ENCODE results near the gene GNG4.
A peak's percentile ranks its signal among the peaks of the same experiment; 100 is the strongest.
"Not testable (repeated sequence)": the region's sequence is repeated elsewhere in the genome, so short reads cannot be mapped to it uniquely, and the experiment has no call there.

GNG4 gene

GRCh38 chr1:235625831-235626230, 23.8 kb downstream of the GNG4 start:
- DNase-seq (ENCODE audit: low read depth in 3 of 3), result no peak

DNA sequence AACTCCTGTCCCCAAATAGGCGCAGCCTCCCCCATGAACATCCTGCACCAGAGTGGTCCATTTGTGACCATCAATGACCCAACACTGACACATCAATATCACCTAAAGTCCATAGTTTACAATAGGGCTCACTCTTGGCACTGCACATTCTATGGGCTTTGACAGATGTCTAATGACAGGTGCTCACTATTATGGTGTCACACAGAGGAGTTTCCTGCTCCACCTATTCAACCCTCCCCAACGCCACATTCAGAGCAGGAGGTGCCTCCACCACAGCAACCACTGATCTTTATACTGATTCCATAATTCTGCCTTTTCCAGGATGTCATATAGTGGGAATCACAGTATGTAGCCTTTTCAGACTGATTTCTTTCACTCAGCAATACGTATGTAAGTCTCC, 24.2 kb downstream of the GNG4 start:
- no peak for DNase-seq (ENCODE audit: low read depth in 3 of 3)

- no peak for DNase-seq (ENCODE audit: low read depth in 3 of 3)
Measured at GRCh38 chr1:235624721-235625333, 24.8 kb downstream of the GNG4 start.

- no peak for DNase-seq (ENCODE audit: low read depth in 3 of 3)
Measured at GRCh38 chr1:235622936-235623779, 26.4 kb downstream of the GNG4 start.

- DNase-seq (ENCODE audit: low read depth in 3 of 3), result not testable (repeated sequence)
Measured at GRCh38 chr1:235619149-235619548, 30.4 kb downstream of the GNG4 start.

DNA sequence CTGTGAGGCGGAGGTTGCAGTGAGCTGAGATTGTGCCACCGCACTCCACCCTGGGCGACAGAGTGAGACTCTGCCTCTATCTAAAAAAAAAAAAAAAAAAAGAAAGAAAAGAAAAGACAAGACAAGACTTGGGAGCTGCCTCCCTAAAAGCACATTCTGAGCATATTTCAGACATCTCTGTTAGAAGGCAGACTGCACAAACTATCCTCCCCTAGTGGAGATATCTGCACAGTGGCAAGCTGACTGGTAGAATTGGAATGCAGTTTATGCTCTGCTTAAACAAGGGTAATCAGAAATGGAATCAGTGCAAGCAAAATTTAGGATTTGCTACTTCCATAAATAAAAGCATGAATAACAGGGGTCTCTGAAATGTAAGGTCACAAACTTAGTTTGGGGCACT, 31.8 kb downstream of the GNG4 start:
- DNase-seq (ENCODE audit: low read depth in 3 of 3), result no peak

- DNase-seq (ENCODE audit: low read depth in 3 of 3), result no peak
Measured at GRCh38 chr1:235617140-235617539, 32.4 kb downstream of the GNG4 start.

GRCh38 chr1:235614442-235614954, 35.1 kb downstream of the GNG4 start:
- no peak for DNase-seq (ENCODE audit: low read depth in 3 of 3)

DNA sequence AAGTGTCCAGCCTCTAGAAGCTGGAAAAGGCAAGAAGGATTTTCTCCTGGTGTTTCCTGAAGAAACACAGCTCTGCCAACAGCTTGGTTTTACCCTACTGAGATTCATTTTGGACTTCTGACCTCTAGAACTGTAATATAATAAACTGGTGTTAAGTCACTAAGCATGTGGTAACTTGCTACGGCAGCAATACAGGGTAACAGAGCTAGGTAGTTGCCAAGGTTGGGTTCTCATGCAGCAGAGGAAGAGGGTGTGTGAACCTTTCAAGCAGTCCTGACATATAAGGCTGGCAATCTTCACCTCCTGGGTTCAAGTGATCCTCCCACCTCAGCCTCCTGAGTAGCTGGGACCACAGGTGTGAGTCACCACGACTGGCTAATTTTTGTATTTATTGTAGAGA, 36.0 kb downstream of the GNG4 start:
- no peak for DNase-seq (ENCODE audit: low read depth in 3 of 3)

- DNase-seq (ENCODE audit: low read depth in 3 of 3), result no peak
Measured at GRCh38 chr1:235612761-235613160, 36.8 kb downstream of the GNG4 start.

GRCh38 chr1:235610157-235610556, 39.4 kb downstream of the GNG4 start:
- no peak for DNase-seq (ENCODE audit: low read depth in 3 of 3)

GRCh38 chr1:235608278-235608677, 41.3 kb downstream of the GNG4 start:
- no peak for DNase-seq (ENCODE audit: low read depth in 3 of 3)

GRCh38 chr1:235607284-235607683, 42.3 kb downstream of the GNG4 start:
- no peak for DNase-seq (ENCODE audit: low read depth in 3 of 3)

GRCh38 chr1:235601104-235601503, 48.5 kb downstream of the GNG4 start:
- peak in 1 of 3 experiments; percentile 15 for DNase-seq (ENCODE audit: low read depth in 3 of 3)

- no peak for DNase-seq (ENCODE audit: low read depth in 3 of 3)
Measured at GRCh38 chr1:235599536-235599935, 50.0 kb downstream of the GNG4 start.

DNA sequence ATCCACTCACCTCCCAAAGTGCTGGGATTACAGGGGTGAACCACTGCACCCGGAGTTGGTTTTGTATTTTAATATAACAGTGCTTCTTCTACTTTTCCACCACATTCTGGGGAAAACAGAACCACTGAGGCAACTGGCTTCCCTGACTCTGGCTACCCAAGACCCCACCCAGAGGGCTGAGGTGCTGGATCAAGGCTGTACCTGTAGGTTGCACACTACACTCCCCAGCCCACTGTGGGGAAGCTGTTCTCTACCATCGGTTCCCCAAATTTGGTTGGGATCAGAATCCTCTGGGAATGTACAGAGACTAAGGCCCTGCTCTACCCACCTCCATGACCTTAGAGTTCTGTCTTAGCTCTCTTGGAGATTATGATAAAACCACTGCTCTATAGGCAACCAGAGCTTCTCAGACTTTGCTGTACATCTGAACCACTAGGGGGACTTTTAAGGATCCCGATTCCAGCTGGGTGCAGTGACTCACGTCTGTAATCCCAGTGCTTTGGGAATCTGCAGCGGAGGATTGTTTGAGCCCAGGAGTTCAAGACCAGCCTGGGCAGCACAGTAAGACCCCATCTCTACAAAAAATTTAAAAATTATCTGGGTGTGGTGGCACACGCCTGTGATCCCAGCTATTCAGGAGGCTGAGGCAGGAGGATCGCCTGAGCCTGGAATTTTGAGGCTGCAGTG, 51.6 kb downstream of the GNG4 start:
- DNase-seq (ENCODE audit: low read depth in 3 of 3), result no peak

DNA sequence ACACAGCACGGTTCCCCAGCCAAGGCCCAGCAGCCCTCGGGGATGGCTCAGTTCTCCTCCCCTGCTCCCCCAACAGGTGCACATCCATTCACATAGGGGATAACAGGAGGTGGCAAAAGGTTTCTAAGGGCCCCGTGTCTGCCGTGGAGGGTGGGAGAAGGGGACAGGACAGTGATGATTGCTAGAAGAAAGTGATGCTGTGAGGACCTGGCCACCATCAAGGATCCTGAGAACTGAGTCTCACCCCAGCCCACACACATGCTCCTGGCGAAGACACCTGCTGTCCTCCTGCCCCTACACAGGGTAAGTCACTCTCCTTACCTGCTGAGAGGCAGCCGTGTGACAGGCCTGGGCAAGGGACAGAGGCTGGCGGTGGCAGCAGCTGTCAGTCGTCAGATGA, 54.5 kb downstream of the GNG4 start:
- DNase-seq (ENCODE audit: low read depth in 3 of 3), result no peak

- not testable (repeated sequence) for DNase-seq (ENCODE audit: low read depth in 3 of 3)
Measured at GRCh38 chr1:235594281-235594895, 55.2 kb downstream of the GNG4 start.

- DNase-seq (ENCODE audit: low read depth in 3 of 3), result no peak
Measured at GRCh38 chr1:235588916-235589515, 60.6 kb downstream of the GNG4 start.

- DNase-seq (ENCODE audit: low read depth in 3 of 3), result no peak
Measured at GRCh38 chr1:235588156-235588555, 61.4 kb downstream of the GNG4 start.

GRCh38 chr1:235586992-235587391, 62.6 kb downstream of the GNG4 start:
- no peak for DNase-seq (ENCODE audit: low read depth in 3 of 3)

DNA sequence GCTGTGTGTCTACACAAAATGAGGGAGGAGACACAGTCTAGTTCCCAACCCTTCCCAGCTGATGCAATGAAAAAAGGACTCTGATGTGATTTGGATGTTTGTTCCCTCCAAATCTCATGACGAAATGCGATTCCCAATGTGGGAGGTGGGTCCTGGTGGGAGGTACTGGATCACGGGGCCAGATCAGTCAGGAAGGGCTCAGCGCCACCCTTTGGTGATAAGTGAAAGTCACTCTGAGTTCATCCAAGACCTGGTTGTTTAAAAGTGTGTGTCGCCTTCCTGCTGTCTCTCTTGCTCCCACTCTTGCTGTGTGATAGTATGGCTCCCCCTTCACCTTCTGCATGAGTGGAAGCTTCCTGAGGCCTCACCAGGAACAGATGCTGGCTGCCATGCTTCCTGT, 63.2 kb downstream of the GNG4 start:
- DNase-seq (ENCODE audit: low read depth in 3 of 3), result no peak

Data from stimulated activated CD4-positive, alpha-beta T cell treated with anti-CD3 and anti-CD28 coated beads, TNF-alpha, amount 100 ng/mL, for 24 hours (primary cell).